Epithelial cell of proximal tubule (primary cell): ENCODE measurements around the gene ZNF556. TPM values are rescaled to one million over a fixed set of nuclear protein-coding genes. Genes with fewer than 3 reads are reported as not detected.

ENCODE experiments used
- DNase-seq: peaks from one replicate; pipeline ENCODE4 v3.0.0-alpha.2; 2011; ENCODE audit warnings: low read depth
- H3K4me3 ChIP-seq: 2 replicates; pipeline ENCODE4 v1.5.1; 2011; ENCODE audit warnings: low read depth, mild to moderate bottlenecking, low read length
- total RNA-seq: library from RNA; depleted of rRNA; stranded (reverse); fragments of >200 nt; gene quantifications from 2 replicates; pipeline ENCODE4 v1.2.3, GENCODE V29; 2015
- TF ChIP-seq, protein P1 (sequence below): conservative IDR thresholded peaks from 2 replicates; pipeline ENCODE4 v1.5.1; 2012; ENCODE audit warnings: low read depth, mild to moderate bottlenecking, low read length

Gene ZNF556
- total RNA-seq, 1 donor from 2014 or later = 0.06 TPM

DNA sequence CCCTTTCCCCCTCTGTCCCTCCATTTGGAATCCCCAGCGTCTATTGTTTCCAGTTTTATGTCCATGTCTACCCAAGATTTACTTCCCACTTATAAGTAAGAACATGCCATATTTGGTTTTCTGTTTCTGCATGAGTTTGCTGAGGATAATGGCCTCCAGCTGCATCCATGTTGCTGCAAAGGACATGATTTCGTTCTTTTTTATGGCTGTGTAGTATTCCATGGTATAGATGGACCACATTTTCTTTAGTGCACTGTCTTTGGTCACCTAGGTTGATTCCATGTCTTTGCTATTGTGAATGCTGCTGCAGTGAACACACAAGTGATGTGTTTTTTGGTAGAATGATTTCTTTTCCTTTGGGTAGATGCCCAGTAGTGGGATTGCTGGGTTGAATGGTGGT, 22.0 kb upstream of the ZNF556 start:
- TF ChIP-seq, protein P1, sequence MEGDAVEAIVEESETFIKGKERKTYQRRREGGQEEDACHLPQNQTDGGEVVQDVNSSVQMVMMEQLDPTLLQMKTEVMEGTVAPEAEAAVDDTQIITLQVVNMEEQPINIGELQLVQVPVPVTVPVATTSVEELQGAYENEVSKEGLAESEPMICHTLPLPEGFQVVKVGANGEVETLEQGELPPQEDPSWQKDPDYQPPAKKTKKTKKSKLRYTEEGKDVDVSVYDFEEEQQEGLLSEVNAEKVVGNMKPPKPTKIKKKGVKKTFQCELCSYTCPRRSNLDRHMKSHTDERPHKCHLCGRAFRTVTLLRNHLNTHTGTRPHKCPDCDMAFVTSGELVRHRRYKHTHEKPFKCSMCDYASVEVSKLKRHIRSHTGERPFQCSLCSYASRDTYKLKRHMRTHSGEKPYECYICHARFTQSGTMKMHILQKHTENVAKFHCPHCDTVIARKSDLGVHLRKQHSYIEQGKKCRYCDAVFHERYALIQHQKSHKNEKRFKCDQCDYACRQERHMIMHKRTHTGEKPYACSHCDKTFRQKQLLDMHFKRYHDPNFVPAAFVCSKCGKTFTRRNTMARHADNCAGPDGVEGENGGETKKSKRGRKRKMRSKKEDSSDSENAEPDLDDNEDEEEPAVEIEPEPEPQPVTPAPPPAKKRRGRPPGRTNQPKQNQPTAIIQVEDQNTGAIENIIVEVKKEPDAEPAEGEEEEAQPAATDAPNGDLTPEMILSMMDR = no peak
- no peak overlapping the region for H3K4me3 ChIP-seq
- DNase-seq = no peak

DNA sequence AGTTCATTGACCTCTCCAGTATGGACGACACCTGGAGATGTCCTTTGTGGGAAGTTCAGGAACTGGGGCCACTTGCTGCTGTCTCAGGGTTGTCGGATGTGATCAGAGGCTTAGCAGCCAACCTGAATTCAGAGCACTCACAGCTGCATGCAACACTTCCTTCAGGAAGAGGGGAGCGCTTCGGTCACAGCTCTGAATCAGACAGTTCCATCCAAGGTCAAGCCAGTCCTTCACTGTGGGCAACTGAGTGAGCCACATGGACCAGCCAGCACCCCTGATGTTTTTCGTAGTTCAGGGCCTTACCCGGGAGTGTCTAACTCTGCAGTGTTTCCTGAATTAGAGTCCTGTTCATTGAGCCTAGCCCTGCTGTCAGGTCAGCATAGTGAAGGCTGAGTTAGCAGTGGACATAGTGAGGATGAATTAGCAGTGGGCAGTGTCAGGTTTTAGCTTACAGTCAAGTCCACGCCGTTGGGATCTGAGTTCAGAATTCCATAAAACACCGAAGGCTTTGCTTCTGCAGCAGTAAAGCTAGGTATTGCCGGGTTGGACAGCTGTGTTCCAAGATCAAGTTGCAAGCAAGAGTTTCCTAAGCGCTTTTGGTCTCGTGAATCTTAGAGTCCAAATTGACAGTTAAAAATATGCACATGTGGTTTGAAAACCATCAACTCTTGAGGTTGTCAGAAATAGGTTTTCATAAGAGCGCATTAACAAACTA, 20.8 kb upstream of the ZNF556 start:
- no peak for DNase-seq
- no peak overlapping the region for H3K4me3 ChIP-seq
- TF ChIP-seq, protein P1 = no peak

DNA sequence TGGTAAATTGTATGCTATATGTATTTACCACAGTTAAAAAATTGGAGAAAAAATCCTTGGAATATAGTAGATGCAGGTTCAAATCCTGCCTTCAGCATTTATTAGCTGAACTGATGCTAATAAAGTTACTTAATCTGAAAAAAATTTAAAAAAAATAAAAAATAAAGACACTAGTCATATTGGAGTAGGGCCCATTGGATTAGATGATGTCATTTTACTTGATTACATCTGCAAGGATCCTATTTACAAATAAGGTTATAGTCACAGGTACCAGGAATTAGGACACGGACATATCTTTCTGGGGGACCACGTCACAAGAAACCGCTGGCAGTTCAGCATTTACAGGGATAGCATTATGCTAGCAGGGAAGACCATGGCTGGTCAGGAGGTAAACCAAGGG, 19.6 kb upstream of the ZNF556 start:
- TF ChIP-seq, protein P1 = no peak
- H3K4me3 ChIP-seq = no peak overlapping the region
- DNase-seq = no peak

DNA sequence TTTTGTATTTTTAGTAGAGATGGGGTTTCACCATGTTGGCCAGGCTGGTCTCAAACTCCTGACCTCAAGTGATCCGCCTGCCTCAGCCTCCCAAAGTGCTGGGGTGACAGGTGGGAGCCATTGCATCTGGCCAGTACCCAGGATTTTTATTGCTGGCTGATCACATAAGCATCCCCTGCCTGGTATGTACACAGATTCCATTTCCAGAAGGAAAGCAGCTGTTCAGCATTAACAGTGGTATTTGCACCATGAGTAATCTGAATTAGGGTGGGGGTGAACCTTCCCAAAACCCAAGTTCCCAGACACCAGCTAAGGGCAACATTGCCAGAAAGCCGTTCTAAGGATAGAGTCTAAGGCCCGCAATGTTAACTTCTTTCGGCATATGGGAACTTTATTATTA, 18.5 kb upstream of the ZNF556 start:
- no peak overlapping the region for H3K4me3 ChIP-seq
- TF ChIP-seq, protein P1 = no peak
- DNase-seq = no peak

DNA sequence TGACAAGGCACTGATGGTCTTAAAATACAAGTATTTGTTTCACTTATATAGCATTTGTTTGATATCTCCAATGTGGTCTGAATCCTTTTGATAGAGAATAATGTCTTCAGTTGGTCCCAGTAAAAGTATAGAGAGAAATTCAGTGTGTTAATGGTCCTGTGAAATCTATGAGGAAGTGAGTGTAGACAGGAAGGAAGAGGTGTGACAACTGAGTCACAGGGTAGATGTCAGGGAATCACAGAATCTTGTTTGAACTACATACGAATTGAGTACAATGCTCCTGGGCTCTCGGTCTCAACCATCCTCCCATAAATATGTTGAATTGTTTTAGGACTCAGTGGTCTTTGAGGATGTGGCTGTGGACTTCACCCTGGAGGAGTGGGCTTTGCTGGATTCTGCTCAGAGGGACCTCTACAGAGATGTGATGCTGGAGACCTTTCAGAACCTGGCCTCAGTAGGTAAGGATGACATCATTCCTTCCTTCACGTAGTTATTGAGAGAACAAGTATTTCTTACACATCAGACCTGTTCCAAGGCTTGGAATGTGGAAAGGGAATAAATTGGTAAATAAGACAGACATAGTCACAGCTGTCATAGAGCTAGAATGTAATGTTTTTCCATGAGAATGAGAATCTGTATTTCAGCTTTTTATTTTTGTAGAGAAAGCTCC, 16.7 kb upstream of the ZNF556 start:
- H3K4me3 ChIP-seq = no peak overlapping the region
- DNase-seq = no peak
- TF ChIP-seq, protein P1 = no peak

DNA sequence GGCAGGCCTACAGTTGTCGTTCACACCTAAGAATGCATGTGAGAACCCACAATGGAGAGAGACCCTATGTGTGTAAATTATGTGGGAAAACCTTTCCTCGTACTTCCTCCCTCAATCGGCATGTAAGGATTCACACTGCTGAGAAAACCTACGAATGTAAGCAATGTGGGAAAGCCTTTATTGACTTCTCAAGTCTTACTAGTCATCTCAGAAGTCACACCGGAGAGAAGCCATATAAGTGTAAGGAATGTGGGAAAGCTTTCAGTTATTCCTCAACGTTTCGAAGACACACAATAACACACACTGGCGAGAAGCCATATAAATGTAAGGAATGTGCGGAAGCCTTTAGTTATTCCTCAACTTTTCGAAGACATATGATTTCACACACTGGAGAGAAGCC, 14.5 kb upstream of the ZNF556 start:
- DNase-seq = no peak
- no peak overlapping the region for H3K4me3 ChIP-seq
- TF ChIP-seq, protein P1 = no peak
